Liver (tissue), 3 donors: Measurements from ENCODE around the gene IP6K3.

Experiments
- ATF3 ChIP-seq: IDR thresholded peaks from 2 replicates; pipeline ENCODE4 v1.6.1; 2016; ENCODE audit warnings: antibody characterized with exemption
- CTCF ChIP-seq: fragments of 150-350 bp; IDR thresholded peaks from 2 replicates; pipeline ENCODE4 v1.5.1; 2017; ENCODE audit warnings: improper control_type of control experiment, low read depth, low read length; ENCODE audit not compliant: missing input control
- EGR1 ChIP-seq, 2 donors: IDR thresholded peaks; 2 replicates each; pipeline ENCODE4 v1.6.1; 2016 to 2018; ENCODE audit warnings: antibody characterized with exemption in 2 of 2, low read depth in 2 of 2
- JUND ChIP-seq, 2 donors: IDR thresholded peaks; 2 replicates each; pipeline ENCODE4 v1.6.1; 2016; ENCODE audit warnings: antibody characterized with exemption in 2 of 2
- MAX ChIP-seq: IDR thresholded peaks from 2 replicates; pipeline ENCODE4 v1.6.1; 2016; ENCODE audit warnings: antibody characterized with exemption
- RAD21 ChIP-seq, 2 donors: IDR thresholded peaks; 2 replicates each; pipeline ENCODE4 v1.6.1; 2016; ENCODE audit warnings: antibody characterized with exemption in 2 of 2, mild to moderate bottlenecking in 2 of 2
- RXRA ChIP-seq, 2 donors: IDR thresholded peaks; 2 replicates each; pipeline ENCODE4 v1.6.1; 2017 to 2018; ENCODE audit warnings: antibody characterized with exemption in 2 of 2, mild to moderate bottlenecking in 1 of 2
- SP1 ChIP-seq: IDR thresholded peaks from 2 replicates; pipeline ENCODE4 v1.6.1; 2018; ENCODE audit warnings: antibody characterized with exemption, mild to moderate bottlenecking
- TAF1 ChIP-seq: conservative IDR thresholded peaks from 2 replicates; pipeline ENCODE4 v1.6.1; 2016; ENCODE audit warnings: antibody characterized with exemption, mild to moderate bottlenecking
- TF ChIP-seq, protein P1 (sequence below): IDR thresholded peaks from 2 replicates; pipeline ENCODE4 v1.6.1; 2016; ENCODE audit warnings: antibody characterized with exemption, mild to moderate bottlenecking
- TF ChIP-seq, protein P2 (sequence below): IDR thresholded peaks from 2 replicates; pipeline ENCODE4 v1.6.1; 2016; ENCODE audit warnings: antibody characterized with exemption
- donor health status: healthy.
- donor health status: healthy.

DNA sequence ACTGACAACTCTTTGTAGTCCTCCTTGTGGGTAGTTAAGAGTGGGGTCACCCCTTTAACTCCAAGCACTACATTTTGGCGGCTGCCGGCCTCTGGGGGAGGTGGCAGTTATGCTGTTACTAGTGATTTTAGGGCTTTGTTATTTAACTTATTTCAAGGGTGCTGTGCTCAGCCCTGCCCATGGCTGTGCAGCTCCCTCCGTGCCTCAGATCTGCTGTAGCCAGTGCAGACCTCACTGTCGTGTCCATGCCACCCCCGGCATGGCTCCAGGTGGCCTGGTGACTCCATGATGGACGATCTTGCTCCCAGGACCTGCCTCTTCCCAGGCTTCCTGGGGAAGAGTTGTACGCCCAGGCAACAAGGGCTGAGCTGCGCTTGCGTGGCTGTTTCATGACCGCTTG, 50.6 kb downstream of the IP6K3 start:
- TF ChIP-seq, protein P1, sequence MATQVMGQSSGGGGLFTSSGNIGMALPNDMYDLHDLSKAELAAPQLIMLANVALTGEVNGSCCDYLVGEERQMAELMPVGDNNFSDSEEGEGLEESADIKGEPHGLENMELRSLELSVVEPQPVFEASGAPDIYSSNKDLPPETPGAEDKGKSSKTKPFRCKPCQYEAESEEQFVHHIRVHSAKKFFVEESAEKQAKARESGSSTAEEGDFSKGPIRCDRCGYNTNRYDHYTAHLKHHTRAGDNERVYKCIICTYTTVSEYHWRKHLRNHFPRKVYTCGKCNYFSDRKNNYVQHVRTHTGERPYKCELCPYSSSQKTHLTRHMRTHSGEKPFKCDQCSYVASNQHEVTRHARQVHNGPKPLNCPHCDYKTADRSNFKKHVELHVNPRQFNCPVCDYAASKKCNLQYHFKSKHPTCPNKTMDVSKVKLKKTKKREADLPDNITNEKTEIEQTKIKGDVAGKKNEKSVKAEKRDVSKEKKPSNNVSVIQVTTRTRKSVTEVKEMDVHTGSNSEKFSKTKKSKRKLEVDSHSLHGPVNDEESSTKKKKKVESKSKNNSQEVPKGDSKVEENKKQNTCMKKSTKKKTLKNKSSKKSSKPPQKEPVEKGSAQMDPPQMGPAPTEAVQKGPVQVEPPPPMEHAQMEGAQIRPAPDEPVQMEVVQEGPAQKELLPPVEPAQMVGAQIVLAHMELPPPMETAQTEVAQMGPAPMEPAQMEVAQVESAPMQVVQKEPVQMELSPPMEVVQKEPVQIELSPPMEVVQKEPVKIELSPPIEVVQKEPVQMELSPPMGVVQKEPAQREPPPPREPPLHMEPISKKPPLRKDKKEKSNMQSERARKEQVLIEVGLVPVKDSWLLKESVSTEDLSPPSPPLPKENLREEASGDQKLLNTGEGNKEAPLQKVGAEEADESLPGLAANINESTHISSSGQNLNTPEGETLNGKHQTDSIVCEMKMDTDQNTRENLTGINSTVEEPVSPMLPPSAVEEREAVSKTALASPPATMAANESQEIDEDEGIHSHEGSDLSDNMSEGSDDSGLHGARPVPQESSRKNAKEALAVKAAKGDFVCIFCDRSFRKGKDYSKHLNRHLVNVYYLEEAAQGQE: no peak
- TF ChIP-seq, protein P2, sequence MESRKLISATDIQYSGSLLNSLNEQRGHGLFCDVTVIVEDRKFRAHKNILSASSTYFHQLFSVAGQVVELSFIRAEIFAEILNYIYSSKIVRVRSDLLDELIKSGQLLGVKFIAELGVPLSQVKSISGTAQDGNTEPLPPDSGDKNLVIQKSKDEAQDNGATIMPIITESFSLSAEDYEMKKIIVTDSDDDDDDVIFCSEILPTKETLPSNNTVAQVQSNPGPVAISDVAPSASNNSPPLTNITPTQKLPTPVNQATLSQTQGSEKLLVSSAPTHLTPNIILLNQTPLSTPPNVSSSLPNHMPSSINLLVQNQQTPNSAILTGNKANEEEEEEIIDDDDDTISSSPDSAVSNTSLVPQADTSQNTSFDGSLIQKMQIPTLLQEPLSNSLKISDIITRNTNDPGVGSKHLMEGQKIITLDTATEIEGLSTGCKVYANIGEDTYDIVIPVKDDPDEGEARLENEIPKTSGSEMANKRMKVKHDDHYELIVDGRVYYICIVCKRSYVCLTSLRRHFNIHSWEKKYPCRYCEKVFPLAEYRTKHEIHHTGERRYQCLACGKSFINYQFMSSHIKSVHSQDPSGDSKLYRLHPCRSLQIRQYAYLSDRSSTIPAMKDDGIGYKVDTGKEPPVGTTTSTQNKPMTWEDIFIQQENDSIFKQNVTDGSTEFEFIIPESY: no peak
- no peak for TF ChIP-seq CTCF
- TF ChIP-seq RXRA (IDR thresholded peaks at IDR 0.05): no peak
- TF ChIP-seq RAD21 (IDR thresholded peaks at IDR 0.05): no peak
- TF ChIP-seq JUND (IDR thresholded peaks at IDR 0.05): no peak
- no peak for TF ChIP-seq MAX
- no peak for TF ChIP-seq SP1
- no peak for TF ChIP-seq TAF1
- TF ChIP-seq ATF3: no peak
- TF ChIP-seq EGR1 (IDR thresholded peaks at IDR 0.05; ENCODE audit: low read depth in 2 of 2): no peak
